HG03039 (cell line): ENCODE results near the gene PTMA.

ENCODE experiments used
- ATAC-seq: cut with Tn5 transposase; IDR thresholded peaks from one replicate; pipeline ENCODE4 v1.9.1; 2021; ENCODE audit warnings: mild to moderate bottlenecking, moderate library complexity; ENCODE audit not compliant: unreplicated experiment

Gene PTMA

GRCh38 chr2:231674587-231675338, 33.6 kb upstream of the PTMA start:
- ATAC-seq: no peak

GRCh38 chr2:231676243-231676642, 32.1 kb upstream of the PTMA start:
- no peak for ATAC-seq

- no peak for ATAC-seq
These were observed 30.7 kb upstream of the PTMA start for GRCh38 chr2:231677632-231678104.

- ATAC-seq: no peak
These were observed 28.4 kb upstream of the PTMA start for GRCh38 chr2:231679908-231680284.

- no peak for ATAC-seq
These were observed 27.9 kb upstream of the PTMA start for GRCh38 chr2:231680285-231680991.

- ATAC-seq: peak; percentile 53
These were observed 27.1 kb upstream of the PTMA start for GRCh38 chr2:231680992-231681852.

- no peak for ATAC-seq
These were observed 25.6 kb upstream of the PTMA start for GRCh38 chr2:231682603-231683291.

GRCh38 chr2:231683292-231684235, 24.8 kb upstream of the PTMA start:
- ATAC-seq: no peak

GRCh38 chr2:231684314-231685223, 23.8 kb upstream of the PTMA start:
- ATAC-seq: no peak

GRCh38 chr2:231685349-231686191, 22.8 kb upstream of the PTMA start:
- ATAC-seq: no peak

- no peak for ATAC-seq
These were observed 21.9 kb upstream of the PTMA start for GRCh38 chr2:231686192-231687100.

- no peak for ATAC-seq
These were observed 21.0 kb upstream of the PTMA start for GRCh38 chr2:231687133-231687852.

GRCh38 chr2:231687961-231688360, 20.4 kb upstream of the PTMA start:
- ATAC-seq: no peak

- no peak for ATAC-seq
These were observed 19.6 kb upstream of the PTMA start for GRCh38 chr2:231688719-231689118.

- ATAC-seq: no peak
These were observed 19.0 kb upstream of the PTMA start for GRCh38 chr2:231689124-231689893.
